ENCODE data around the gene CDH4.

Gene CDH4

DNA sequence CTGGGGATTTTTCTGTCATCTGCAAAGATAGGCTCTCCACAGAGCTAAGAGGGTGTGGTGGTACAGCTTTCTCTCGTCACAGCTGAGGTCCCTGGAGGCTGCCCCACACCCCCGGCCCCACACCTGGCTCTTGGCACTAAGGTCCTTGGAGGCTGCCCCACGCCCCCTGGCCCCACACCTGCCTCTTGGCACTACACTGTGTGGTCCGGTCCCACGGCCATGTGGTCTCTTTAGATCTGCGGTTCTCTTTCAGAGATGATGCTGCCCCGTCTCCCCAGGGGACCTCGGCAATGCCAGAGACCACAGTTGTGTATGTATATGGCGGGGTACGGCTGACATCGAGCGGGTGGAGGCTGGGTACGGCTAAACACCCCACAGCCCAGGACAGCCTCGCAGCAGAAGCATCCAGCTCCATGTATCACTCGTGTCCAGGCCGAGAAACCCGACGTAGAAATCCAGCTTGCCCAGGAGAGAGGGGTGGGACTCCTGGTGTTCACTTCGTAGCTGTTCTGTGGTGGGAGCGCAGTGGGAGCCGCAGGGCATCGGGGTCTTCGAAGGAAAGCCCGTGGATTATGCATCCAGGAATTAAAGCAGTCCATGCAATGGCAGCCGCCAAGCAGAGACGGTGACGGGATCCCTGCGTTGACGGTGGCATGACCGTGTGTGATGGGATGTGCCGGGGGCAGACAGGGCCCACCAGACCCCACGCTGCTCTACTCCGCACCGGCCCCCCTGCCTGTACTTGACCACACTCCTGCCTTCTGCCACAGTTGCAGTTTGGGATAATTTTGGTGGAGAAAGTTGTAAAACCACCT lies 292.1 kb downstream of the CDH4 start:
- in situ Hi-C loops (cut with MboI; ENCODE audit: low sequenced_read_pairs, unreplicated experiment): no loop called here
- DNase-seq (ENCODE audit: low spot score): no peak
- no peak for TF ChIP-seq CTCF (IDR thresholded peaks at IDR 0.05; ENCODE audit: borderline replicate concordance, control extremely low read depth, extremely low read depth, insufficient read depth, missing control alignments)

GRCh38 chr20:61544910-61545889 lies 293.1 kb downstream of the CDH4 start:
- no peak for DNase-seq (ENCODE audit: low spot score)
- TF ChIP-seq CTCF (IDR thresholded peaks at IDR 0.05; ENCODE audit: borderline replicate concordance, control extremely low read depth, extremely low read depth, insufficient read depth, missing control alignments): no peak
- in situ Hi-C loops (cut with MboI; ENCODE audit: low sequenced_read_pairs, unreplicated experiment): no loop called here

- in situ Hi-C loops (cut with MboI; ENCODE audit: low sequenced_read_pairs, unreplicated experiment): no loop called here
- no peak for TF ChIP-seq CTCF (IDR thresholded peaks at IDR 0.05; ENCODE audit: borderline replicate concordance, control extremely low read depth, extremely low read depth, insufficient read depth, missing control alignments)
- DNase-seq (ENCODE audit: low spot score): no peak
Observed at GRCh38 chr20:61546641-61547040, 294.6 kb downstream of the CDH4 start.

- in situ Hi-C loops (cut with MboI; ENCODE audit: low sequenced_read_pairs, unreplicated experiment): no loop called here
- no peak for TF ChIP-seq CTCF (IDR thresholded peaks at IDR 0.05; ENCODE audit: borderline replicate concordance, control extremely low read depth, extremely low read depth, insufficient read depth, missing control alignments)
- DNase-seq (ENCODE audit: low spot score): no peak
Observed at GRCh38 chr20:61548069-61548468, 296.0 kb downstream of the CDH4 start.

- TF ChIP-seq CTCF (IDR thresholded peaks at IDR 0.05; ENCODE audit: borderline replicate concordance, control extremely low read depth, extremely low read depth, insufficient read depth, missing control alignments): no peak
- in situ Hi-C loops (cut with MboI; ENCODE audit: low sequenced_read_pairs, unreplicated experiment): no loop called here
- DNase-seq (ENCODE audit: low spot score): no peak
Observed at GRCh38 chr20:61549865-61550264, 297.8 kb downstream of the CDH4 start.

DNA sequence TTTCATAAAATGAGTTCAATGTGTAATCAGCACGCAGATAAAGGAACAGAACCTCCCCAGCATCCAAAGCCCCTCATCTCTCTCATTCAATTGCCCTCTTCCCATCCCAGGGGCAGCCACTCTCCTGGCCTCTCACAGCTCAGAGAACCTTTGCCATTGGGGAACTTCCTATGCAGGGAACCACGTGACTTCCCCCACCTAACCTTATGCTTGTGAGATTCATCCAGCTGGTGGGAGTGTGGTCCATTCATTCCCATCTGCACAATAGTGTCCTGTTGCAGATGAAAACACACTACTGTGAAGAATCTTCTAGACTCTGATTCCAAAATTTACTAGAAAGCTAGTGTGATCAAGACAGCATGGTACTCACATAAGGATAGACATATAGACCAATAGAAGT lies 299.3 kb downstream of the CDH4 start:
- in situ Hi-C loops (cut with MboI; ENCODE audit: low sequenced_read_pairs, unreplicated experiment): no loop called here
- TF ChIP-seq CTCF (IDR thresholded peaks at IDR 0.05; ENCODE audit: borderline replicate concordance, control extremely low read depth, extremely low read depth, insufficient read depth, missing control alignments): no peak
- no peak for DNase-seq (ENCODE audit: low spot score)
